ENCODE data around the gene MUS81.
"Not testable (repeated sequence)": the region's sequence is repeated elsewhere in the genome, so short reads cannot be mapped to it uniquely, and the experiment has no call there.

Gene MUS81

GRCh38 chr11:65873318-65874156, 13.3 kb downstream of the MUS81 start:
- DNase-seq = peak; percentile 85 to 97

- no peak for DNase-seq
These were observed 19.4 kb downstream of the MUS81 start, which contains the start of gene CTSW for GRCh38 chr11:65879617-65880016. Gene CTSW, plus strand, starts transcription at chr11:65879837. Its CDS starts 18 bp downstream, at chr11:65879855.

- no peak for DNase-seq
These were observed 19.8 kb downstream of the MUS81 start for GRCh38 chr11:65880027-65880426.

- DNase-seq = no peak
These were observed 20.7 kb downstream of the MUS81 start for GRCh38 chr11:65880844-65881421.

GRCh38 chr11:65882120-65883057, 22.2 kb downstream of the MUS81 start:
- no peak for DNase-seq

- no peak for DNase-seq
These were observed 23.0 kb downstream of the MUS81 start for GRCh38 chr11:65883058-65883761.

- DNase-seq = no peak
These were observed 23.8 kb downstream of the MUS81 start for GRCh38 chr11:65883786-65884715.

- DNase-seq = peak; percentile 29 to 79
These were observed 24.5 kb downstream of the MUS81 start for GRCh38 chr11:65884716-65885092.

- no peak for DNase-seq
These were observed 25.0 kb downstream of the MUS81 start for GRCh38 chr11:65885231-65885630.

GRCh38 chr11:65885808-65886536, 25.7 kb downstream of the MUS81 start:
- DNase-seq = no peak

- no peak for DNase-seq
These were observed 26.8 kb downstream of the MUS81 start for GRCh38 chr11:65886826-65887722.

- no peak for DNase-seq
These were observed 27.5 kb downstream of the MUS81 start for GRCh38 chr11:65887723-65888162.

- DNase-seq = peak; percentile 96 to 99
These were observed 28.1 kb downstream of the MUS81 start, which contains the start of gene FIBP for GRCh38 chr11:65888163-65888814. Gene FIBP, minus strand, starts transcription at chr11:65888471. Its CDS starts 53 bp downstream, at chr11:65888418.

- peak; percentile 86 to 98 for DNase-seq
These were observed 30.3 kb downstream of the MUS81 start, which contains the start of gene CCDC85B for GRCh38 chr11:65890324-65891218. Gene CCDC85B, plus strand, starts transcription at chr11:65890673. Its CDS starts 111 bp downstream, at chr11:65890784.

GRCh38 chr11:65891219-65892136, 31.2 kb downstream of the MUS81 start:
- peak in 1 of 2 experiments; percentile 70 for DNase-seq

GRCh38 chr11:65892137-65892540, 31.9 kb downstream of the MUS81 start:
- not testable (repeated sequence) for DNase-seq

All from NCI-H526 (cell line).